GM19043 (cell line): ENCODE measurements around the gene ZCCHC10.

Experiments used
- ATAC-seq: cut with Tn5 transposase; IDR thresholded peaks from one replicate; pipeline ENCODE4 v1.9.1; 2021; ENCODE audit warnings: low read depth; ENCODE audit not compliant: unreplicated experiment

Gene ZCCHC10

GRCh38 chr5:133025804-133026663 is at the start of gene ZCCHC10:
Gene ZCCHC10 (minus strand): TSS chr5:133026549. CDS start chr5:133026537, 12 bp downstream.
- peak; percentile 97 for ATAC-seq

GRCh38 chr5:133075572-133076536 is 49.5 kb upstream of the ZCCHC10 start:
- ATAC-seq = no peak

DNA sequence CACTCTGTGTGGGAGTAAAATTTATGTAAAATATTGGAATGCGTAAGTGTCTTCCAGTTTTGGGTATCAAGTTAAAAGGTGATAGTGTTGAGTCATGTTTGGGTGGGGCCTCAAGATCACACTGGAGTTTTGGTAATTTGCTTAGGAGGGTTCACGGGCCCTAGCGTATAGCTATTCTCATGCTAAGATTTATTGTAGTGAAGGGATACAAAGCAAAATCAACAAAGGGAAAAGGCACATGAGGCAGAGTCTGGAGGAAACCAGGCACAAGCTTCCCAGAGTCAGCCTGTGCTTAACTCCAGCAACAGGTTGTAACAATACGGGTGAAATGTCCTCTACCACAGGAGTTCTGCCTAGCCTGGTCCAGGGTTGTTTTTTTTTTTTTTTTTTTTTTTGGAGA is 45.7 kb upstream of the ZCCHC10 start:
- ATAC-seq = no peak

DNA sequence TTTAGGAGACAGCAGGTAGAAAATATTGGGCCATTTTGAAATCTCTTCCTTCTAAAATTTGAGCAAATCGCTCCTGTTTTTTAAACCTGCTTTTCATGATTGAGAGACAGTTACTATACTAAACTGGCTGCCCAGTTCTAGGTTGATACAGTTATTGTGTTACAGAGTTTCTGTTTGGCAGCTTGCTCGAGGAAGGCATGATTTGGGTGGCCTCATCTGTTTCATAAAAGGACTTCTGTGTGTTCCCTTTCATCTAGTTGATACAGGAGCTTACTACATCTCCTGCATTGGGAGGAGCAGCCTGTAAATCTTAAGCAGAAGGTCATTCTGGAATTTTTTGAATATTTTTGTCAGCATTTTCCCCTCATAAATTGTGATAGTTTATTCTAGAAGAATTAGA is 39.7 kb upstream of the ZCCHC10 start:
- ATAC-seq = no peak

DNA sequence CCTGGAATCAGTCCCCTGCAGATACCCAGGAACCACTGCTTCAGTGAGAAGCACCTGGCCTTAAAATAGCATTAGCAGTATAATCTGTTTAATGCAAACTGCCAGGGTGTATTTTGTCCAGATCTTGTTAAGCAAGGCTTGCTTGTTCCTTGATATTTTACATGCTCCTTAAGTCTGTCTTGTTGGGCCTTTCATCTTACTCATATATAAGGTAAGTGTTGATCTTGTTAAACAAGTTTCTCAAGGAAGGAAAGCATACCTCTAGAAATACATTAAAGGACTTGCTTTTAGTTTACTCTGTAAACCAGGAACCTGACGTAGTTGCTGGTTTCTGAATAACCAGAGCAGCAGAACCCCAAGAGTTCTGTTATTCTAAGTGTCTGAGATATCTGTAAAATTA is 39.1 kb upstream of the ZCCHC10 start:
- ATAC-seq = no peak

GRCh38 chr5:133063965-133064364 is 37.6 kb upstream of the ZCCHC10 start:
- no peak for ATAC-seq

GRCh38 chr5:133062276-133062675 is 35.9 kb upstream of the ZCCHC10 start:
- ATAC-seq = no peak

- ATAC-seq = no peak
These were observed 33.3 kb upstream of the ZCCHC10 start for GRCh38 chr5:133059621-133060020.

GRCh38 chr5:133056891-133057290 is 30.5 kb upstream of the ZCCHC10 start:
- no peak for ATAC-seq

- no peak for ATAC-seq
These were observed 28.5 kb upstream of the ZCCHC10 start for GRCh38 chr5:133054697-133055471.

- ATAC-seq = no peak
These were observed 27.1 kb upstream of the ZCCHC10 start for GRCh38 chr5:133053448-133053847.

- ATAC-seq = no peak
These were observed 26.2 kb upstream of the ZCCHC10 start for GRCh38 chr5:133052317-133053175.

- ATAC-seq = peak; percentile 79
These were observed 25.4 kb upstream of the ZCCHC10 start, which contains the start of gene HSPA4 for GRCh38 chr5:133051542-133052316. Gene HSPA4 (plus strand): TSS chr5:133052013. CDS start chr5:133052251, 238 bp downstream.

- ATAC-seq = peak; percentile 4
These were observed 24.8 kb upstream of the ZCCHC10 start for GRCh38 chr5:133051061-133051541.

GRCh38 chr5:133050521-133050920 is 24.2 kb upstream of the ZCCHC10 start:
- ATAC-seq = no peak

DNA sequence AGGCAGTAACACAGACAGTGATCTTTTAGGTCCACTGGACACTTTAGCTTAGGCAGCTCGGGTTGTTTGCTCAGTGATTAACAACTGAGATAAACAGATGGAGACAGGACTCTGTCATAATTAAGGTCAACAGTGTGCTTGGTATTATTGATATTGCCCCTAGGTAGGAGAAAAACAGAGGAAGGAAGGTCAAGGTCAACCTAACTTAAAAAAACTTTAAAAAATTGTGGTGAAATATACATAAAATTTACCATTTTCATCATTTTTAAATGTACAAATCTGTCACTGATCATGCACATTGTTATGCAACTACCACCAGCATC is 23.3 kb upstream of the ZCCHC10 start:
- ATAC-seq = no peak

GRCh38 chr5:133048993-133049725 is 22.8 kb upstream of the ZCCHC10 start:
- no peak for ATAC-seq

DNA sequence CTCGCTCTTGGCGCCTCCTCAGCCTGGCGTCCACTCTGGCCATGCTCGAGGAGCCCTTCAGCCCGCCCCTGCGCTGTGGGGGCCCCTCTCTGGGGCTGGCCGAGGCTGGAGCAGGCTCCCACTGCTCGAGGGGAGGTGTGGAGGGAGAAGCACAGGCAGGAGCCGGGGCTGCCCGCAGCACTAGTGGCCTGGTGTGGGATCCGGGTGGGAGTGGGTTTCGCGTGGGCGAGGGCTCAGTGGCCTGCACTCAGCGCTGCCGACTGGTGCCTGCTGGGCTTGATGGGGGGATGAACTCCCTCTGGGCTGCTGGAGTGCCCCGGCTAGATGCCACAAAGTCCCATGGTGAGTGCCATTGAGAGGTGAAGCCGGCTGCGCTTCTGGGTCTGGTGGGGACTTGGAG is 21.1 kb upstream of the ZCCHC10 start:
- ATAC-seq = no peak
